Germinal center (tissue), 1 donor: ENCODE data around the gene EVA1B.
A peak's percentile ranks its signal among the peaks of the same experiment; 100 is the strongest.

Experiments used
- DNase-seq: peaks from one replicate; pipeline ENCODE4 v3.0.0; 2012; ENCODE audit warnings: mixed read lengths, low spot score

Gene EVA1B

DNA sequence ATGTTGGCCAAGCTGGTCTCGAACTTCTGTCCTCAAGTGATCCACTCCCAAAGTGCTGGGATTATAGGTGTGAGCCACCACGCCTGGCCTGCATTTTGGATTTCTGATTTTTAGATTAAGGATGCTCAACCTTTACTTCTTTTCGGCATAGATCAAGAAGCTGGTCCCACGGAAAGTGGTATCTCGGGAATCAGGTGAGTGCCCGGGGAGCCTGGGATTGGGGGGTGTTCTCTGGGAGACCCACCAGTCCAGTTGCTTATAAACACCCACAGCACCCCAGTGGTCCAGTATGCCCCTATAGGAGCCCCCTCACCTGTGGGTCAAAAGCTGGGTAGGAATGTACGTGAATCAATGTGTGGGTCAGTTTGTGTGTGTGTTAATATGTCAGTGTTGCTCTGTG, 14.0 kb downstream of the EVA1B start:
- DNase-seq, result no peak

DNA sequence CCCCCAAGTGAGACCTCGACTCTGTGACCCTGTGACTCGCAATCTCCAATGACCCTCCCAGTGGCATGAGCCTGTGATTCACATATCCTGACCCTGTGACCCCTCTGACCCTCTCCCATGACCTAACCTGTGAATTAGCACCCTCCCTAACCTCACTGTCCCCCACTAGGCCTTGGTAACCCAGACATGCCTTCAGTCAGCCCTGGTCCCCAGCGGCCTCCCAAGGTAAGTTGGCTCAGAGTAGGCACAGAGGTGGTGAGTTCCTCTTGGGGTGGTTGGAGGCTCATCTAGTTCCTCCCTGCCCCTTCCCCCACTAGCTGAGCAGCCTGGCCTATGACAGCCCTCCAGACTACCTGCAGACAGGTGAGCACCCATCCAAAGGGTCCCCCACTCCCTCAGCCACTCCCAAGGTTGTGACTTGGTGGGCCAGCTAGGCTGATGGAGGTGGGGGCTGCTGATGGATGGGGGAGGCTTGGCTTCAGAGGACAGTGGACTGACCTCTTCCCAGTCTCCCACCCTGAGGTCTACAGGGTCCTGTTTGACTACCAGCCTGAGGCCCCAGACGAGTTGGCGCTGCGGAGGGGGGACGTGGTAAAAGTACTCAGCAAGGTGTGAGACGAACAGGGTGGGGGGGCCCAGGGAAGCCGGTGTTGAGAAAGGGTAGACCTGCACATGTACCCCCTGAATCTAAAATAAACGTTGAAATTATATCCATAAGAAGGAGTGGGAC, 15.7 kb downstream of the EVA1B start:
- DNase-seq, result no peak

DNA sequence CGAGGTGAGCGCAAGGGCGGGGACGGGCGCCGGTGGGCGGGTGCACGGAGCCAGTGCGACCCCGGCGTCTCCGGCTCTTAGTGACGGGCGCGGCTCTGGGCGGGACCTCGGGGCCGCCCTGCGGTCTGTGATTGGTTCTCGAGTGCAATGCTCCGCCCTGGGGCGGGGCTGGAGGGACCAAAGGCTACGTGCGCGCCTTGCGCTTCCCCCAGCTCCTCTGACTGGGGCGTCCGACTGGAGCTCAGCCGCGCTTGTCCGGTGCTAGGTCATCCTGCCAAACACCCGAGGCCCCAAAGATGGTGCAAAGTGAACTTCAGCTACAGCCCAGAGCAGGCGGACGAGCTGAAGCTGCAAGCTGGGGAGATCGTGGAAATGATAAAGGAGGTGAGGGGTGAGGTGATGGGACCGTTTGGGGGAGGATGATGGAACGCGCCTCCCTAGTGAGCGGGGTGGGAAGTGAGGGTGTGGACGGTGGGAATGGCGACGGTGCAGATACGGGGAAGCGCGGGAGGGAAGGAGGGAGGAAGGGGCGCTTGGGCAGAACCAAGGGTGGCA, 16.5 kb downstream of the EVA1B start:
- DNase-seq, result peak; percentile 99

DNA sequence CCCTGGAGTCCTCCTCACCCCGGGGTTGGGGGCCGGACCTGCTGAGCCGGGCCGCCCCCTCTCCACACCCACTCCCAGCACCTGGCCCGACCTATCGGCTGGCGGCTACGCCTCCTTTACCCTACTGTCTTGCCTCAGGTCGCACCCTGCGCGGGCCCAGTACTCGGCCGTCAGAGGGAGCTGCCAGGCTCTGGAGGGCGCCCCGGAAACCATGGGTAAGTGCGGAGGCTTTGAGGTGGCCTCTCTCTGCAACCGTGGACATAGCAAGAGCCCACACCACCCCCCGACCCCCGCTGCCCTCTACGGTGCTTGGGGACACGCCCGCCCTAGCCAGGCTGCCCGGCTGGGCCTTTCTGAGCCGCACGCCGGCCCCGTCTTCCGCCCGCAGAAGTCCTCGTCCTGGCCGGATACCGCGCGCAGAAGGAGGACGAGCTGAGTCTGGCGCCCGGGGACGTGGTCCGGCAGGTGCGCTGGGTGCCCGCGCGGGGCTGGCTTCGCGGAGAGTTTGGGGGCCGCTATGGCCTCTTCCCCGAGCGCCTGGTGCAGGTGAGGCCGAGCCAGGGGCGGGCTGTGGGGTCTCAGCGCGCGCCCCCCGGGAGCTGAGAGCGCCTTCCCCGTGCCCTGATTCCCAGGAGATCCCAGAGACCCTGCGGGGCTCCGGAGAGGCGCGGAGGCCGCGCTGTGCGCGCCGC, 17.1 kb downstream of the EVA1B start, which contains the start of gene SH3D21:
TSS of gene SH3D21 (plus strand) at position 159 of the 692 bp plus-strand sequence. CDS start at position 212, 53 bp downstream.
- peak; percentile 66 for DNase-seq

DNA sequence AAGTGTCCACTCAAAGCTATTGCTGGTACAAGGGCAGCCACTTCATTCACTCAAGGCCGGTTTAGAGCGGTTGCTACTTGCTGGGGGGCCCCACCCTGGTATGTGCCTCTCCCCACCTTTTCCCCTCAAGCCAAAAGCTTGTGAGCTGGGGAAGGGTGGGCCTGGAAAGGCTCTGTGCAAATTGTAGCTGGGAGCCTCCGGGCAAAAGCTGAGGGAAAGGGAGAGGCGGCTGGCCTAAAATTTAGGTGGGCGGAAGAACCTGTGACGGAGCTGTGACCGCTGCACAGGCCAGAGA, 17.6 kb downstream of the EVA1B start:
- DNase-seq, result no peak

DNA sequence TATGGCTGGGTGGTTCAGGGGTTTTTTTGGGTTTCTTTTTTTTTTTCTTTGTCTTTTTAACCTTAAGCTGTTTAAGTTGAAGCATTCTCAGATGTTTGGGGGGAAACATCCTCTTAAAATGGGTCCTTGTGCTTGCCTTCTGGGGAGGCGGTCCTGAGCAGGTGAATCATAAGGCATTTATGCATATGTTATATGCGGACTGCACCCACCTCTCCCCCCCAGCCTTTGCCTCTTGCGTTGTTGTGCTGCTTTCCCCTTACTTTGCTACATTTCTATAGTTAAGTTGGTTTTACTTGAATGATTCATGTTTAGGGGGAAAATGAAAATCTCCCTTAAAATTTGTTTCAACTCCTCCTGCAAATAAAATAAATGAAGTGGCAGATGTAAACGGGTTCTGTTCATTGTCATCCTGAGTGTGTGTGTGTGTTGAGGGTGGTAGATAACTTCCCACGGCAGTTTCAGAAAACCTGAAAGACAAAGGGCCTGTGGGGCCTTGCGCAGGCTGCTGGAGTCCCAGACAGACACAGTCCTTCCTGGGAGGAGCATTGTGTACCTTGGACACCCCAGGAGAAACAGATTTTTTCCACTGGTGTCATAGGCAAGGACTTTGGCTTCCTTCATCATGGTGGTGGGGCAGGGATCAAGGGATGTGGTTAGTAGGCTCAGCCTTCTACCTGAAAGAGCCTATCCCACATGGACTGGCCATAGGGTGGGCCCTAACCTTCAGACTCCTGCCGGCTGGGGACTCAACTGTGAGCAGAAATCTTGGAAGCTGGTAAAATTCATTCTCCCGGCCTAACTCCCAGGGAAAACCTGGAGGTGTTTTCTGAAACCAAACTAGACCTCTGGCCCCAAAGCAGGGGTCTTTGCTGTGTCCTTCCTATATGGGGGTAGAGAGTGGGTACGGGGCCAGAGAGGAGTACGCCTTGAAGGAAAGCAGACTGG, 18.2 kb downstream of the EVA1B start:
- no peak for DNase-seq

DNA sequence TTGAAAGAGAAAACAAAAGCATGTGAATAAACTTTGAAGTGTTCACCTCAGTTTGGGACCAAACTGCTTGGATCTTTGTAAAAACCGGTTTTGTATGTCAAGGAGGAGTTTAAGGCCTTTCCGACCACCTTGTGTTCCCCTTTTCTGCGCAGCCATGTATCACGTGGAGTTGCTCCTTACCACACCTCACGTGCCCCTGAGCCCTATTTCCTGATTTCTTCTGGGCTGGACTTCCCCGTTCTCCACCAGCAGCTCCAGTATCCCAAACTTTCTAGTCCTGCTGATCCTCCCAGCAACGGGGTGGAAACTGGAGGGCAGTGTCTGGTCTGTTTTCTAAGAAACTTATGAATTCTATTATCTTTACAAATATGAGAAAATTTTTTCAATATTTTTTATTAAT, 18.9 kb downstream of the EVA1B start:
- no peak for DNase-seq

DNA sequence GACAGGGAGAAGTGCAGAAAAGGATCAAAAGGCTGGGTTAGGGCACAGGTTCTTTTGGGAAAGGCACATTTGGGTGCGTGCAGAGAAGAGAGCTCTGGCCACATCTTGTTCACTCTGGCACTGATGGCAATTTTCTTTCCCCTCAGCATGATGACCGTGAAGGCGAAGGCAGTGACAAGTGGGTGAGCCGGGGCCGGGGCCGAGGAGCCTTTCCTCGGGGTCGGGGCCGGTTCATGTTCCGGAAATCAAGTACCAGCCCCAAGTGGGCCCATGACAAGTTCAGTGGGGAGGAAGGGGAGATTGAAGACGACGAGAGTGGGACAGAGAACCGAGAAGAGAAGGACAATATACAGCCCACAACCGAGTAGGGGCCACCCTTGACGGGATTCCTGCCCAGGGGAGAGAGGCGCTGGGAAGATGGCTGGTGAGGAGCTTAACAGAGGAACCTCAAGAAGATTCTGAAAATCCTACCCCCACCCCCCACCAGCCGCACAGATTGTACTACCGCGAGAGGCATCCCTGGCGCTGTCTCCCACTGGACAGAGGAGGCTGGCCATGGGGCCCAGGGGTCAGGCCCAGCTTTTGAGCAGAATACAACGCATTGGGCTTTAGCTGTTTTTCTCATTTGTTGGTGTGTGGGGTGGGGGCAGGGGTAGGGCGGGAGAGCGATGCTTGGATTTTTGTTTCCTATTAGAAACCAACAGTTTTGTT, 19.6 kb downstream of the EVA1B start:
- DNase-seq, result no peak

DNA sequence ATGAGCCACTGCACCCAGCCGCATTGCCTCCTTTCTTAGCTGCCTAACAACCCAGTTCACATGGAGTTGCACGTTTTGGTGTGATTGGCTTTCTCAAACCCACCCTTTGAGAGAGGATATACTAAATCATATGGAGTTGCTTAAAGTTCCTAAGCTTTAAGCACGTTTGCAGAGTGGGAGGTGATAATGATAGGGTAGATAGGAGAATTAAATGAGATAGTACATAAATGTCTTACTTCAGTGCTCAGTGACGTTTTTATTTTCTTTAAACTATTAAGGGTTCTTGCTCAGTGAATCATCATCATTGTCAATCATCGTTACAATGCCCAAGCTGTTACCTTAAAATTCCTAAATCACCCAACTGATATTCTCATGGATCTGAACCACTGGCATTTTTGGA, 20.2 kb downstream of the EVA1B start:
- DNase-seq, result no peak

DNA sequence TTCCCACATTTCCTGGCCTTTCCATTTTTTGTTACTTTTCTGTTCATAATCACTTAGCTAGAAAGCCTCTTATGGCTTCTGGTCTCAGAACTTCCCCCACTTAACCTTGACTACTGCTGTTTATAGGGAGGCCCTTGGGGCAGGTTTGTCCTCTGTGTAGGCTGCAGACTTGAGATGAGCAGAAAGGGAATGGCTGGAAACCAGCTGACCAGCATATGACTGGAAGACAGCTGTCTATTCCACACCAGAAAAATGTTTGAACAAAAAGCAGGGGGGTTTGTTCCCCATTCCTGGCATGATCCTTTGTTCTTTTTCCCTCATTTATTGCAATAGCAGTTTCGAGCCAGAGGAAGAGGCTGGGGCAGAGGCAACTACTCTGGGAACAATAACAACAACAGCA, 22.2 kb downstream of the EVA1B start:
- DNase-seq, result no peak

DNA sequence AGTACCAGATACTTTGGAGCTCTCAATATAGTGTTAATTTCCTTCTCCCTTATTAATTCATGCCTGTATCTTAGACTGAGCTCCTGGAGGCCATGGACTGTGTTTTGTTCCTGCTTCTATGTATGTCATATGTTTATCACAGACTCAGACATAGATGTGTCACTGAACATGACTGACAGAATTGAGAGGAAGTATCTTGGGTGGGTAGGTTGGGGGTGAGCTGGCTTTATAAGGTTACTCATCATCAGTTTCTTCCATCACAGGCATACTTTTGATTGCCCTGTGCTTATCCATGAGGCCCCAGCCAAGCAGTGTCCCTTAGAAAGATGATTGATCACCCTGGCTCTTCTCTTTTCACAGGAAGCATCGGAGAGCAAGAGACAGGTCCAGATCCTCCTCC, 22.9 kb downstream of the EVA1B start:
- DNase-seq, result no peak

DNA sequence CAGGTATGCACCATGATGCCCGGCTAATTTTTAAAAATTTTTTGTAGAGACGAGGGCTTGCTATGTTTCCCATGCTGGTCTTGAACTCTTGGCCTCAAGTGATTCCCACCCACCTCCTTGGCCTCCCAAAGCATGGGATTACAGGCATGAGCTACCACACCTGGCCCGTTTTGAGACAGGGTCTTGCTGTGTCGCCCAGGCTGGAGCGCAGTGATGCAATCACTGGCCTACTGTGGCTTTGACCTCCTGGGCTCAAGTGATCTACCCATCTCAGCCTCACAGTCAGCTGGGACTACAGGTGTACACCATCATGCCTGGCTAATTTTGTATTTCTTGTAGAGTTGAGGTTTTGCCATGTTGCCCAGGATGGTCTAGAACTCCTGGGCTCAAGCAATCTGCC, 24.8 kb downstream of the EVA1B start:
- DNase-seq, result no peak

DNA sequence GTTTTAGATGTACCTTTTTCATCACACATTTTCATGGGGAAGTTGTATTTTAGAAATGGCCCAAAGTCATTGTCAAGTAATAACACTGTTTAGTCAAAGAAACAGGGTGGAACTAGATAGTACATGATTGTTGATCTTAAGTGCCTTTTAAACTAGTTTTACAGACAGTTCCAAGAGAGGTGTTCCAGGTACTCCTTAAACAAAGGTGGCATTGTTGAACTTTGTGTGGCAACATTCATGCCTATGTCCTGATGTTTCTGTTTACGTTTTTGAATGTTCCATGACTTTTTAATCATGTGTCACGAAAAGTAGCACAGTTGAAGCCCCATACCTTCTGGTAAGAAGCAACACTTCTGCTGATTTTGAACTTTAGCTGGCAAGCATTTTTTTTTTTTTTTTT, 26.4 kb downstream of the EVA1B start:
- no peak for DNase-seq

DNA sequence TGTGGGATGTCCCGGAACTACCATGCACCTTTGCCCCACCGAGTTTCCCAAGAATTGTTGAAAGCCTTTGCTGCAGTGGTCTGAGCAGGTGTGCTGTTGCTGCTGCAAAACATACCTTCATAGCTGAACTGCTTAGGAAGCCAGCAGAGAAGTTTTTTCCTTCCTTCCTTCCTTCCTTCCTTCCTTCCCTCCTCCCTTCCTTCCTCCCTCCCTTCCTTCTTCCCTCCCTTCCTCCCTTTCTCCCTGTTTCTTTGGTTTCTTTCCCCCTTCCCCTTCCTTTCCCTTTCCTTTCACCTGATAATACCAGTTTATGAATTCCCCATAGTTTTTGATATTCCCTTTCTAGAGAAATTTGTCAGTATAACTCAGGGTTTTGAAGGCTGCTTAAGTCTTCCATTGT, 28.1 kb downstream of the EVA1B start:
- DNase-seq, result no peak

DNA sequence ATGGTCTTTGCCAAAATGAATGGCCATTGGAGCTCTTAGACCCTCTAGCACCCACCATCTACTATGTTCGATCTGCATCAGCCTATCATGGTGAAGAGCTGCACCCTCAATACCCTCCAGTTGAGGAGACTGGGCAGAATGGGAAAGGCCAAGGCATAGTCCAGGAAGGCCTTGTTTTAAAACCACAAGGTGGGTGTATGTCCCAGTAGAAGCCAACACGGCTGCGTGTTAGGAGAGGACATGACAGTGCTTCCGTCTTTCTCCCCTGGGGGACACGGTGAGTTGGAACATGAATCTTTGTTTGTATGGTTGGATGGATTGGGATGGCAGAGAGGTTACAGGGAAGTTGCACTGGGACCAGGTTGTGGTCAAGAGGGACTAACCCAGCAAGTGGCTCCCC, 35.9 kb downstream of the EVA1B start:
- DNase-seq, result no peak

DNA sequence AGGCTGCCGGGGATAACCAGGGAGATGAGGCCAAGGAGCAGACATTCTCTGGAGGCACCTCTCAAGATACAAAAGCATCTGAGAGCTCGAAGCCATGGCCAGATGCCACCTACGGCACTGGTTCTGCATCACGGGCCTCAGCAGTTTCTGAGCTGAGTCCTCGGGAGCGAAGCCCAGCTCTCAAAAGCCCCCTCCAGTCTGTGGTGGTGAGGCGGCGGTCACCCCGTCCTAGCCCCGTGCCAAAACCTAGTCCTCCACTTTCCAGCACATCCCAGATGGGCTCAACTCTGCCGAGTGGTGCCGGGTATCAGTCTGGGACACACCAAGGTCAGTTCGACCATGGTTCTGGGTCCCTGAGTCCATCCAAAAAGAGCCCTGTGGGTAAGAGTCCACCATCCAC, 36.6 kb downstream of the EVA1B start:
- DNase-seq, result no peak

DNA sequence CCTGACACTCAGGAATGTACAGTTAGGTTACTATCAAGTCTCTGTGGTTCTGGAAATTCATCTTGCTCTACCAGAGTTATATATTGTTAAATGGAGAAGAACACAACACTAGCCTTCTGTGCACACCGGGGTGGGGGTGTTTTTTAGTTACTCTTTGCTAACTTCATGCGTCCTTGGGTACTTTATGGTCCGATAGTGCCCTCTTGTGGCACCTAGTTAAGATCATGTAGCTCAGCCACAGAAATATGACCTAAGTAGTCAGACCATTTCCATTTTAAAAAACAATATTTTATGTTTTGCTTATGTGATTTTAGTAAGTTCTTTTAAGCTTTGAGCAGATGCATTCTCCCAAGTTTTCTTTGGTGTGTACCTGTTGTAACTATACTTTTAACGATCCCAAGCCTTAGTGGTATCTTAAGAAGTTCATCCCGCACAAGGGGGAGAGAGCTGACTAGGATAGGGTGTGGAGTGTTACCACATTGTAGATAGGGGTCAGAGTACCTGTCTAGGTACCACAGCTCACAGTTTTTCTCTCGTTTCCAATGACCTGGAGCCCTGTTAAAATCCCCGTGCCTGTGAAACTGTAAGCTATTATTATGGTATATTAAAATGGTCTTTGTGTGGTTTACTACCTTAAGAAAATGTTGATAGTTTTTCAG, 37.9 kb downstream of the EVA1B start:
- DNase-seq, result peak; percentile 83

DNA sequence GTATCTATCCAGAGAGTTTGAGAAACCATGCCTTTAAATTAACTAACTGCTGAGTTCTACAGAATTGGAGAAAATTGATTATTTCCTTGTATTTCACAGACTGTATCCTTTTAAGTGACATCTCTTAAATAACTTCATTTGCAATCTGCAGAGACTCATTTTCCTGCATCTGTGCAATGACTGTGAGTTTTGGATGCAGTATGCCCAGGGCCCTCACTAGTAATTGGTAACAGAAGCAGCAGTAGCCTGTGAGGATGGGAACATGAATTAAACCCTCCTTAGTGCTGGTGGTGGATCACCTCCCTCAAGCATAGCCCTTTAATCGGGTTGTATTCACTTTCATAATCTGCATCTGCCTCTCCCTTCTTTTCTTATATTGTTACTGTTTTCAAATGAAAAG, 38.9 kb downstream of the EVA1B start:
- DNase-seq, result no peak

DNA sequence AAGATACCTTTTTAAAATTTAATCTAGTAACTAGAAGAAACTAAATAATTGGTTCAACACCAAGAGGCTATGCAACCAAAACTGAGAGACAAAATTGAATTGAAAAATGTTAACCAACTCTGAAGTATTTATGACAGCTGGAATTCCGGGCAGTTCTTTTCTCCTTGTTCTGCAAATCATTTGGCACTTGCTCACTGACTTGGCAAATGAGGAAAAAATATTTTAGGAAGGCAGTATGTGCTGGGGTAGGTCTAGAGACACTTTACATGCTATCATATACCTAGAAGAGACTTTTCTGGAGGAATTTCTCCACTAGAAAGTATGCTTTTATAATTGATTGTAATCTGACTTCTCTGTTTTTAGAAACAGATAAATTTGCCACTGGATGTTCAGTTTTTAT, 39.4 kb downstream of the EVA1B start:
- DNase-seq, result no peak

DNA sequence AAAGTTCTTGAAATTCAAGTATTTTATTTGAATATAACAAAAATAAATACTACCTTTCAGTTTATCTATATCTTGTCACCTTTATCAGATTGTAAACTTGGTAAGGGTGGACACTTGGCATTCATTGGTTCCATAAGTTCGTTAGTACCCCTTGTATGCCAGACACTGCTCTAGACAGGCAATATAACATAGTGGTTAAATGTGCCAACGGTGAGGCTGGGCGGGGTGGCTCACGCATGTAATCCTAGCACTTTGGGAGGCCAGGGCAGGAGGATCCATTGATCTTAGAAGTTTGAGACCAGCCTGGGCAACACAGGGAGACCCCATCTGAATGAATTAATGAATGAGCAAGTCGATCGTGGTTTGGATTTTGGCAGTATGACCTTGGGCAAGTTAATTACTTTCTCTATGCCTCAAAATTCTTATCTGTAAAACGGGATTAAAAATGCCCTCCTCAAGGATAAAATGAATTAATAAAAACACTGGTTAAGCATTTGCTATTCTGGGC, 43.6 kb downstream of the EVA1B start:
- no peak for DNase-seq

DNA sequence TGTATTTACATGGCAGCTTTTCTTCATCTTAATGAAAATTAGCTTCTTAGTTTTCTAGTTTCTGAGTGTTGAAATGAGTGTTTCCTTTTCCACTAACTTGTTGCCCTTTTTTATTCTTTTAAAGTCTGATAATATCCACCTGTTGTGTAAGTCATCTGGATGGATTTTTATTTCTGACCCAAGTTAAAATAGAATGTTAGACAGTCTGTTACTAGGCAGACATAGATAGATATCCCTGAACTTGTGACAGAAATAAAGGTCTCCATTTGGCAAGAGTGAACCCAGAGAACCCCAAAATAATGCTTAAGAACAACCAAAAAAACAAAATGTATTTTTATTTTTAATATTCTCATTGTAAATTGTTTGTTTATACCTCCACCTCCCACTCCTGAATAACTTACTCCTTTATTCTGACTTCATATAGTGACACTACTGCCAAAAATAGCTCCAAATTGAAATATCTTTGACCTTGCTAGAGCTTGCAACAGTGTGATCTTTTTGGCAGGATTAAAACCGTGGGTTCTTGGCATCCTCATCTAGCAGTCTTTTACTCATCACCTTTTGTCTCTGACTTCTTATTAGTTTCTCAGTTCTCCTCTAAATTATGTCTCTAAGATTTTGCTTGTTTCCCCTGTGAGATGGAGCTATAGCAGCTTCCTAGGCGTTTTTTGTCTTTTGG, 44.2 kb downstream of the EVA1B start:
- DNase-seq, result no peak
